Measurements from ENCODE around the gene ZFP62. TPM values are rescaled to one million over a fixed set of nuclear protein-coding genes. Genes with fewer than 3 reads are reported as not detected.
A peak's percentile ranks its signal among the peaks of the same experiment; 100 is the strongest.

ZFP62 gene
- total RNA-seq, 2 experiments from 2014 or later = 58.4 to 79.1 TPM

GRCh38 chr5:180868960-180869359 is 7.9 kb upstream of the ZFP62 start:
- ChIA-PET POLR2A (interaction anchor here (0.5 to 1.5 kb wide), 3 partner anchors 83 to 302 kb away, joined by 3 read pairs; no protein-coding TSS in a partner anchor), CTCF (ENCODE audit: unreplicated experiment) (interaction anchor here (0.6 to 1.0 kb wide), 2 partner anchors 74 to 186 kb away, joined by 3 to 4 read pairs; no protein-coding TSS in a partner anchor)
- no peak overlapping the region for H3K4me3 ChIP-seq (ENCODE audit: low read depth, low read length, poor library complexity, severe bottlenecking)
- H2AFZ ChIP-seq (ENCODE audit: low read length) = peak overlapping the region; percentile 47; the same call in 1 of the 2 replicates
- BruUV-seq (replicated peaks) = no TSS peak
- H3K79me2 ChIP-seq (ENCODE audit: insufficient read depth, low read depth, low read length) = no peaks in the 10 kb centered on the region
- intact Hi-C loops (cut with micrococcal nuclease; ENCODE audit: unreplicated experiment) = loop anchor here (1.0 to 2.0 kb wide), 3 partner anchors 85 to 290 kb away; no protein-coding TSS in a partner anchor
- H4K20me1 ChIP-seq (ENCODE audit: insufficient read depth, low read length) = no peaks in the 10 kb centered on the region
- DNase-seq (ENCODE audit: low spot score) = peak; percentile 78
- peaks cover 15% of the 10 kb centered on the region for H3K4me1 ChIP-seq (ENCODE audit: insufficient read depth, low read length, poor library complexity, severe bottlenecking)
- no peaks in the 10 kb centered on the region for H3K9me2 ChIP-seq (ENCODE audit: insufficient read depth, low read length)
- TF ChIP-seq EZH2phosphoT487 (IDR thresholded peaks at IDR 0.05; ENCODE audit: borderline replicate concordance, low read depth, low read length) = no peak
- TF ChIP-seq CTCF (conservative IDR thresholded peaks at IDR 0.05; ENCODE audit: low read length) = peak; percentile 97
- H3K36me3 ChIP-seq (ENCODE audit: insufficient read depth, low read length) = no peaks in the 10 kb centered on the region
- H3K9me3 ChIP-seq (ENCODE audit: low read length) = no peaks in the 10 kb centered on the region
- no peak overlapping the region for H3K27ac ChIP-seq (ENCODE audit: low read depth, low read length, poor library complexity, severe bottlenecking)
- H3K4me2 ChIP-seq (ENCODE audit: low read length) = no peak overlapping the region

GRCh38 chr5:180866985-180867384 is 5.9 kb upstream of the ZFP62 start:
- Histone ChIP-seq H3K4me1 (ENCODE audit: insufficient read depth, low read length, poor library complexity, severe bottlenecking) (peaks cover 6% of the 10 kb centered on the region), H3K79me2 (ENCODE audit: insufficient read depth, low read depth, low read length) (no peaks in the 10 kb centered on the region), H2AFZ (ENCODE audit: low read length) (no peak overlapping the region), H4K20me1 (ENCODE audit: insufficient read depth, low read length) (no peaks in the 10 kb centered on the region), H3K4me3 (ENCODE audit: low read depth, low read length, poor library complexity, severe bottlenecking) (no peak overlapping the region), H3K4me2 (ENCODE audit: low read length) (peak overlapping the region; percentile 5; the same call in 1 of the 2 replicates), H3K36me3 (ENCODE audit: insufficient read depth, low read length) (no peaks in the 10 kb centered on the region), H3K9me2 (ENCODE audit: insufficient read depth, low read length) (no peaks in the 10 kb centered on the region), H3K9me3 (ENCODE audit: low read length) (no peaks in the 10 kb centered on the region), H3K27ac (ENCODE audit: low read depth, low read length, poor library complexity, severe bottlenecking) (no peak overlapping the region)
- TF ChIP-seq EZH2phosphoT487 (IDR thresholded peaks at IDR 0.05; ENCODE audit: borderline replicate concordance, low read depth, low read length) (no peak), CTCF (conservative IDR thresholded peaks at IDR 0.05; ENCODE audit: low read length) (no peak)
- DNase-seq (ENCODE audit: low spot score) = no peak
- CTCF ChIA-PET (ENCODE audit: unreplicated experiment) = interaction anchor here (1.6 kb wide), 1 partner anchor 77 kb away, joined by 3 read pairs; no protein-coding TSS in a partner anchor
- POLR2A ChIA-PET = interaction anchor here (0.7 to 1.0 kb wide), 3 partner anchors 184 to 395 kb away, joined by 3 read pairs; no protein-coding TSS in a partner anchor
- no TSS peak for BruUV-seq (replicated peaks)
- intact Hi-C loops (cut with micrococcal nuclease; ENCODE audit: unreplicated experiment) = no loop called here

- H3K4me2 ChIP-seq (ENCODE audit: low read length) = no peak overlapping the region
- H3K9me2 ChIP-seq (ENCODE audit: insufficient read depth, low read length) = no peaks in the 10 kb centered on the region
- no peak for DNase-seq (ENCODE audit: low spot score)
- no peak overlapping the region for H3K27ac ChIP-seq (ENCODE audit: low read depth, low read length, poor library complexity, severe bottlenecking)
- H3K4me1 ChIP-seq (ENCODE audit: insufficient read depth, low read length, poor library complexity, severe bottlenecking) = peaks cover 10% of the 10 kb centered on the region
- no peaks in the 10 kb centered on the region for H3K36me3 ChIP-seq (ENCODE audit: insufficient read depth, low read length)
- no peak overlapping the region for H2AFZ ChIP-seq (ENCODE audit: low read length)
- ChIA-PET POLR2A (interaction anchor here (0.7 to 1.0 kb wide), 2 partner anchors 185 to 395 kb away, joined by 3 read pairs; no protein-coding TSS in a partner anchor), CTCF (ENCODE audit: unreplicated experiment) (interaction anchor here (1.2 to 1.6 kb wide), 2 partner anchors 76 to 307 kb away, joined by 3 read pairs; no protein-coding TSS in a partner anchor)
- TF ChIP-seq EZH2phosphoT487 (IDR thresholded peaks at IDR 0.05; ENCODE audit: borderline replicate concordance, low read depth, low read length) = no peak
- H3K79me2 ChIP-seq (ENCODE audit: insufficient read depth, low read depth, low read length) = no peaks in the 10 kb centered on the region
- intact Hi-C loops (cut with micrococcal nuclease; ENCODE audit: unreplicated experiment) = no loop called here
- H4K20me1 ChIP-seq (ENCODE audit: insufficient read depth, low read length) = no peaks in the 10 kb centered on the region
- H3K4me3 ChIP-seq (ENCODE audit: low read depth, low read length, poor library complexity, severe bottlenecking) = no peak overlapping the region
- no peaks in the 10 kb centered on the region for H3K9me3 ChIP-seq (ENCODE audit: low read length)
- BruUV-seq (replicated peaks) = no TSS peak
These were observed 5.1 kb upstream of the ZFP62 start for GRCh38 chr5:180865981-180866695.
